IPS-18a (cell line): ENCODE results near the gene ARL13B.
"Not testable (repeated sequence)": the region's sequence is repeated elsewhere in the genome, so short reads cannot be mapped to it uniquely, and the experiment has no call there.

Experiments
- H3K27ac ChIP-seq: one replicate; pipeline ENCODE4 v1.5.1; 2013; ENCODE audit warnings: low read length
- H3K27me3 ChIP-seq: one replicate; pipeline ENCODE4 v1.6.1; 2013; ENCODE audit warnings: mild to moderate bottlenecking, low read length; ENCODE audit not compliant: control insufficient read depth, insufficient read depth
- H3K36me3 ChIP-seq: one replicate; pipeline ENCODE4 v1.6.1; 2013; ENCODE audit warnings: low read depth, low read length; ENCODE audit not compliant: control insufficient read depth
- H3K4me1 ChIP-seq: one replicate; pipeline ENCODE4 v1.6.1; 2013; ENCODE audit warnings: low read depth, low read length; ENCODE audit not compliant: control insufficient read depth
- H3K4me3 ChIP-seq: one replicate; pipeline ENCODE4 v1.5.1; 2013; ENCODE audit warnings: low read length
- H3K9ac ChIP-seq: one replicate; pipeline ENCODE4 v1.6.1; 2013; ENCODE audit warnings: mild to moderate bottlenecking, low read length, moderate library complexity
- H3K9me3 ChIP-seq: one replicate; pipeline ENCODE4 v1.6.1; 2013; ENCODE audit warnings: low read depth, low read length; ENCODE audit not compliant: control insufficient read depth

ARL13B gene

DNA sequence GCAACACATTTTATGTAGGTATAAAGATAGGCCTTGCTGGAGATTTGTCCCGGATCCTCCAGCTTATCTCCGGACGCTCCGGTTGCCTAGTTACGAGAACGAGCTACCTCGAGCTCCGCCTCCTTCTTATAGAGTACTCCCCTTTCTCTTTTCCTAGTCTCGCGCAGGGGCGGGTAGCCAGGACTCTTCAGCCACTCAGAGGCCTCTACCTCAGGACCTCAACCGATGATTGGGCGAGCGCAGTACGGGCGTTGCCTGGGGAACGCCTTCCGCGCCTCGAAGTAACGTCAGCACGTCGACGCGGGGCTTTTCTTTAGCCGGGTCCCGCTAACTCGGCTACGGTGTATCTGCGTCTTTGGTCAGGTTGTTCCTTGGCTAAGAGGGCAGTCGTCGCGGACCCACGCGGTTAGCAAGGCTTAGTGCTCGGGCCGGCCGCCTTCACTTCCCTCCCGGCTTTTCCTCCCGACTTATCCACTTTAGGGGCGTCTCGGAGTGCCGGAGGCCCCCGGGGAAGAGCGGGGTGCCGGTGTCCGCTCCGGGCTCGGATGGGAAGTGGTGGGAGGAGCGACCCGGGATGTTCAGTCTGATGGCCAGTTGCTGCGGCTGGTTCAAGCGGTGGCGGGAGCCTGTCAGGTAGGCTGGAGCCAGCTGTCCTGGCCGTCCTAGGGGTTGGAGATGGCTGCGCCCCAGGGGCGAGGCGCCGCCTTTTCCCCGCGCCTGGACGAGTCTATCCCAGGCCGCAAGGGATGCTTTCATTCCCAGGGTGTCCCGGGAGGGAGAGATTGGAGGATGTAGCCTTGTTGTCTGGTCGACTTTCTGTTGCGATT is at the start of gene ARL13B:
ARL13B (plus strand) TSS at position 306 of the 827 bp plus-strand sequence; CDS start at position 575, 269 bp downstream.
- no peaks in the 10 kb centered on the region for H3K9me3 ChIP-seq
- H3K4me3 ChIP-seq: peak within 1 kb of the TSS; percentile 85
- H3K27me3 ChIP-seq: no peaks in the 10 kb centered on the region
- H3K27ac ChIP-seq: peak within 1 kb of the TSS; percentile 71
- no peaks in the 10 kb centered on the region for H3K36me3 ChIP-seq
- H3K4me1 ChIP-seq: peaks cover 10% of the 10 kb centered on the region
- peak within 1 kb of the TSS; percentile 69 for H3K9ac ChIP-seq

DNA sequence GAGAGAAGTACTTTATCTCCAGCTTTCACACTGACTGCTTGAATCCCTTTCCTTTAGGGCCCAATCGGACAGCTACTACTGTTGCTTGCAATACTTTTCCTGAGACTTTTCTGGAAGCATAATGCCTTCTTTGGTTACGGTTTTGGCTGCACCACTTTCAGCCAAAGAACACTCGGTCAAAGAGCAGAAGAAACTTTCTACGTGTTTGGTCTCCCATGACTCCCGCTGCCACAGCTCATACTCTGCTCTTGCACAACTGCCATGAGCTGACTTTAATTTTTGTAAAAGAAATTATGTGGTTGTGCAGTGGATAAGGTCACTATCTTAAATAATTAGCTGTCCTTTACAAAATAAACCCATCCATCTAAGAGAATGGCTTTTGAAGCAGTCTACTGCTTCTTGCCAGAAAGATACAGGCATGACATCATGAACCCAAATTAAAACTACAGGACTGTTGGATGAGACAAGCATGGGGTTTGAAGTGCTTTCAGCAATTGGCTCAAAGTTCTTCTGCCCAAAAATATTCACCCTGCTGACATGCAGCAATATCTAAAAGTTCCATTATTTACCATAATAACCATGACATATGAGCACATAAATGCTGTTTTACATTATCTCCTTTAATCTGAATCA is 48.2 kb upstream of the ARL13B start:
- Histone ChIP-seq H3K9me3 (peaks cover 51% of the 10 kb centered on the region), H3K4me1 (no peaks in the 10 kb centered on the region), H3K27ac (no peak overlapping the region)

DNA sequence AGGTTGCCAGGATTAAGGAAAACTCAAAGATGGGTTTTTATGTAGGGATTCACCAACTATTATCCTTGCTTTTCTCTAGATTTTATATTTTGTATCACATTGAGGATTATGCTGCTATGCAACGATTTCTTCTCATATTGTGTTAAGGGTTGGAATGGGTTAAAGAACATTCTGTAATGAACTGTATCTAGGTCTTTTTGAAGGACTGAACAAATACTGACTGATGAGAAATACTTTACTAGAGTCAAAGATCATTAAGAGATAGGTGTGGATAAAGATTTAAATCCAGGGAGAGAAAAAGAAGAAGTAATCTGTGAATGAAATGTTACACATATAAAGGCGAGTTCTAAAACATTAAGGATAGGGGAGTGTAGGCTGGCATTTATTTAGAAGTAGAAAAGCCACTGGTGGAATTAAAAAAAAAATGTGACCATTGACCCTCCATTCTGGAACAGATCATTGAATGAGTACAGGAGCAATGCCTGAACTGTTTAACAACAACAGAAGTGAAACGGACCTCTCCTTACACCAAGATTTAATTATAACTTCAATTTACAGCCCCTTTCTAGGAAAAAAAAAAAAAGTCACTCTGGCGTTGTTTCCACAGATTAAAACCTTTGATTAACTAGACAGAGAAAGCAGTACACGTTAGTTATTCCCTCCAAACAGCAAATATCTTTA is 45.4 kb upstream of the ARL13B start:
- H3K4me3 ChIP-seq: no peak overlapping the region
- peaks cover 57% of the 10 kb centered on the region for H3K9me3 ChIP-seq

More for the DNA sequence above, 48.2 kb upstream of the ARL13B start:
- Histone ChIP-seq H3K27me3 (no peaks in the 10 kb centered on the region), H3K4me3 (no peak overlapping the region), H3K36me3 (no peaks in the 10 kb centered on the region), H3K9ac (no peak overlapping the region)

DNA sequence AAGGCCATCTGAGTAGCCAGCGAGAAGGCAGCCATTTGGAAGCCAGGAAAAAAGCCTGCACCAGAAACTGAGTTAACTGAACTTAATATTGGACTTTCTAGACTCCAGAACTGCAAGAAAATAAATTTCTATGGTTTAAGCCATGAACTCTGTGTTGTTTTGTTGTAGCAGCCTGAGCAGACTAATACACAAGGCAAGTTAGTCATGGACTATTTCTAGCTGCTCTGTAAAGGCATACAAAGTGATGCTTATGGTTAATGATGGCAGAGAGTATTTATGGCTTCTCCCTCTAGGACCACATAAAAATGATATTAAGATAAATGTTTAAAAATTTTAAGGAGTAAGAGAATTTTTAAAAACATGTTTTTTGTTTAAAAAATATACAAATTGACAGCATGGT is 43.4 kb upstream of the ARL13B start:
- no peaks in the 10 kb centered on the region for H3K27me3 ChIP-seq
- no peak overlapping the region for H3K27ac ChIP-seq
- H3K4me3 ChIP-seq: no peak overlapping the region
- no peaks in the 10 kb centered on the region for H3K36me3 ChIP-seq
- no peak overlapping the region for H3K9ac ChIP-seq
- H3K9me3 ChIP-seq: peaks cover 50% of the 10 kb centered on the region
- no peaks in the 10 kb centered on the region for H3K4me1 ChIP-seq

More for the DNA sequence above, 45.4 kb upstream of the ARL13B start:
- H3K27ac ChIP-seq: no peak overlapping the region
- H3K27me3 ChIP-seq: no peaks in the 10 kb centered on the region
- no peaks in the 10 kb centered on the region for H3K4me1 ChIP-seq
- no peaks in the 10 kb centered on the region for H3K36me3 ChIP-seq
- H3K9ac ChIP-seq: no peak overlapping the region

DNA sequence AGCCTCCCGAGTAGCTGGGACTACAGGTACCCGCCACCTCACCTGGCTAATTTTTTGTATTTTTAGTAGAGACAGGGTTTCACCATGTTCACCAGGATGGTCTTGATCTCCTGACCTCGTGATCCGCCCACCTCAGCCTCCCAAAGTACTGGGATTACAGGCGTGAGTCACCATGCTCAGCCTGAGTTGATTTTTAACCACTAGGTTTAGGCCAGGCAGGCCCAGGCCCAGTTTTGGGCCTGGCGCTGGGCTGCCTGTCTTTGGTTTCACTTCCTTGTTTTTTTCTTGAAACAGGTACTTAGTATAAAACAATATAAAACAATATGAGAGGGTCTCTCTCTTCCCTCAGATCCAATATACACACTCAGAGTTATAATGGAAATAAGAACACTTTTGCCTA is 42.5 kb upstream of the ARL13B start:
- not testable (repeated sequence) for H3K27ac ChIP-seq, H3K4me3 ChIP-seq, H3K9ac ChIP-seq, H3K27me3 ChIP-seq, H3K4me1 ChIP-seq, H3K36me3 ChIP-seq
- peaks cover 46% of the 10 kb centered on the region for H3K9me3 ChIP-seq

DNA sequence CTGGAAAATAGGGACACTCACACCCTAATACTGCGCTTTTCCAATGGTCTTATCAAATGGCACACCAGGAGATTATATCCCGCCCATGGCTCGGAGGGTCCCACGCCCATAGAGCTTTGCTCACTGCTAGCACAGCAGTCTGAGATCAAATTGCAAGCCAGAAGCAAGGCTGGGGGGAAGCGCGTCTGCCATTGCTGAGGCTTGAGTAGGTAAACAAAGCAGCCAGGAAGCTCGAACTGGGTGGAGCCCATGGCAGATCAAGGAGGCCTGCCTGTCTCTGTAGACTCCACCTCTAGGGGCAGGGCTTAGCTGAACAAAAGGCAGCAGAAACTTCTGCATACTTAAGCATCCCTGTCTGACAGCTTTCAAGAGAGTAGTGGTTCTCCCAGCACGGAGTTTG is 30.0 kb upstream of the ARL13B start:
- peaks cover 20% of the 10 kb centered on the region for H3K9me3 ChIP-seq
- H3K36me3 ChIP-seq, H3K4me3 ChIP-seq, H3K27ac ChIP-seq, H3K9ac ChIP-seq, H3K4me1 ChIP-seq, H3K27me3 ChIP-seq: not testable (repeated sequence)

DNA sequence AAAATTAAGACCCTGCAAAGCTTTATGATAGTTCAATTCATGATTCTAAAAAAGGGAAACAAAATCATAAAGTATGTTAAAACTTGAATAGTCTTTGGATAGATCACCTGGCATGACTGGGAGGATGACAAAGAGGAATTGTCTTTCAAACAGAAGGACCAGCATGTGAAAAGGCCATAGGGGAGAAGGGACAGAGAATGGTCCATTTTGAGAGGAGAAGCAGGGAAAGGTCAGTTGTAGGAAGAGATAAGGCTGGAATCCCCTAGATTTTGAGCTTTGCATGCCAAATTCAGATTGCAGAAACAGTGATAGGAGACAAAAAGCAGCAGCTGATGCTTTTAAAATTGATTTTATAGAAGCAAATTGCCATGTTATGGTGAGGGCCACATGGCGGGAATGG is 18.9 kb upstream of the ARL13B start:
- Histone ChIP-seq H3K9ac (no peak overlapping the region), H3K9me3 (peaks cover 29% of the 10 kb centered on the region), H3K4me1 (no peaks in the 10 kb centered on the region), H3K27me3 (no peaks in the 10 kb centered on the region), H3K27ac (no peak overlapping the region), H3K36me3 (no peaks in the 10 kb centered on the region), H3K4me3 (no peak overlapping the region)

DNA sequence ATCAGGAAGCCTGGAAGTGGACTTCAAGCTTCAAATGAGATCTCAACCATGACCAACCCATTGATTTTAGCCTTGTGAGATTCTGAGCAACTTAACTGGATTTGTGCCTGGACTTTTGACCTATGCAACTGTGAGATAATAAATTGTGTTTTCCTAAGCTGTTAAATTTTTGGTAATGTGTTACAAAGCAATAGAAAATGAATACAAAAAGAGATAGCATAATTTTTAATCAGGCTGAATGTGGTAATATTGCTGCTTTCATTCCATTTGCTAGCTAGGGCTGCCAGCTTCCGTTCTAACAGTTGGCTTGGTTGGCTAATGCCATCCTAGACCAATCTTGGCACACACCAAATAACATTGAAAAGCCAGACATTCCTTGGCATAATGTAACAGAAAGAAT is 18.5 kb upstream of the ARL13B start:
- Histone ChIP-seq H3K4me1 (no peaks in the 10 kb centered on the region), H3K4me3 (no peak overlapping the region), H3K36me3 (no peaks in the 10 kb centered on the region), H3K9ac (no peak overlapping the region), H3K9me3 (peaks cover 26% of the 10 kb centered on the region), H3K27ac (no peak overlapping the region), H3K27me3 (no peaks in the 10 kb centered on the region)

DNA sequence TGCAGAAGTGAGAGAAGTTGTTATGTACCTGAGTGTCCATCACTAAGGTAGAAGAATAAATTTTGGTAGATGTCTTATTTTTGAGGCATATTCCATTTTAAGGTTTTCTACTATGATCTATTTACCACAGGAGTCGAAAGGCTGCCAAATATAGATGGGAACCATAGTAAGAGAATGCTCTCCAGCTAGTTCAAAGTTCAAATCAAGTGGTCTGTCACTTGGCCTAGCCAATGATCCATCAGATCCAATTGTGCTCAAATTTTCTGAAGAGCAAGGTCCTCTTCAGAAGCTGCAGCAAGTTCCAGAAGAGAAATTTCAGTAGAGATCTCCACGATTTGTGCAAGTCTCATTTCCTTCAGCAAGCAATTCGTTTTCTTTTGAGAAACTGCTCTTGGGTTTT is 17.2 kb upstream of the ARL13B start:
- Histone ChIP-seq H3K27me3 (no peaks in the 10 kb centered on the region), H3K36me3 (no peaks in the 10 kb centered on the region), H3K27ac (no peak overlapping the region), H3K4me3 (no peak overlapping the region), H3K4me1 (no peaks in the 10 kb centered on the region), H3K9me3 (peaks cover 19% of the 10 kb centered on the region), H3K9ac (no peak overlapping the region)

DNA sequence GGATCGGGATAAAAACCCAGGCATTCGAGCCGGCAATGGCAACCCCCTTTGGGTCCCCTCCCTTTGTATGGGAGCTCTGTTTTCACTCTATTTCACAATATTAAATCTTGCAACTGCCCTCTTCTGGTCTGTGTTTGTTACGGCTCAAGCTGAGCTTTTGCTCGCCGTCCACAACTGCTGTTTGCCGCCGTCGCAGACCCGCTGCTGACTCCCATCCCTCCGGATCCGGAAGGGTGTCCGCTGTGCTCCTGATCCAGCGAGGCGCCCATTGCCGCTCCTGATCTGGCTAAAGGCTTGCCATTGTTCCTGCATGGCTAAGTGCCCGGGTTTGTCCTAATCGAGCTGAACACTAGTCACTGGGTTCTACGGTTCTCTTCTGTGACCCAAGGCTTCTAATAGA is 14.8 kb upstream of the ARL13B start:
- peaks cover 14% of the 10 kb centered on the region for H3K9me3 ChIP-seq
- not testable (repeated sequence) for H3K27ac ChIP-seq, H3K27me3 ChIP-seq, H3K4me1 ChIP-seq, H3K9ac ChIP-seq, H3K36me3 ChIP-seq, H3K4me3 ChIP-seq

DNA sequence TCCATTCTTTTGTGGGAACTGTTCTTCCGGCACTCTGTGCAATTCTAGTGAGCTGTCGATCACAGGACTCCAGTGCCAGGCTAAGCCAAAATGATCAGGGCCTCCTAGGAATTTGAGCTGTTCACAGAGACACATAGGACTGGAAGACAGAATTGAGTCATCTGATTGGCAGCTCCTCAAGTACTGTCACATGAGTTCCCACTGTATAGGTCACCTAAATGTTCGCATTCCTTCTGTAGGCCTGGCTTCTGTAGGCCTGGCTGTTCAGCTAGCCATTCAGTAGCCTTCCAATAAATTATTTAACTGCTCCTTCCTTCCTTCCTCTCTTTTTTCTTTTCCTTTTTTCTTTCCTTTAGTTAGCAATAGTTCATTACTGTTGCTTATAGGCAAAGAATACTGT is 10.5 kb upstream of the ARL13B start:
- Histone ChIP-seq H3K4me3 (no peak overlapping the region), H3K9me3 (no peaks in the 10 kb centered on the region), H3K36me3 (no peaks in the 10 kb centered on the region), H3K4me1 (peaks cover 5% of the 10 kb centered on the region), H3K9ac (no peak overlapping the region), H3K27me3 (peaks cover 22% of the 10 kb centered on the region), H3K27ac (no peak overlapping the region)
